Right atrium auricular region (tissue), 2 donors: Measurements from ENCODE around the gene SPATA2. TPM values are rescaled to one million over a fixed set of nuclear protein-coding genes. Genes with fewer than 3 reads are reported as not detected.

Source experiments
- DNase-seq: peaks from one replicate; pipeline ENCODE4 v3.0.0-alpha.2; 2019; ENCODE audit warnings: low spot score
- H3K27ac ChIP-seq, 2 donors: fragments of 200-600 bp; sonication (generic); 1 replicate in 1 of 2; 2 replicates in 1 of 2; pipeline ENCODE4 v1.5.1; 2016 to 2019
- H3K27me3 ChIP-seq, 2 donors: fragments of 200-600 bp; sonication (generic); one replicate each; pipeline versions ENCODE4 v1.5.1 to v1.6.0; 2017 to 2019
- H3K36me3 ChIP-seq: fragments of 200-600 bp; sonication (generic); one replicate; pipeline ENCODE4 v1.5.1; 2016
- H3K4me1 ChIP-seq, 2 donors: fragments of 200-600 bp; sonication (generic); one replicate each; pipeline versions ENCODE4 v1.5.1 to v1.6.0; 2017 to 2019
- H3K4me3 ChIP-seq, 2 donors: fragments of 200-600 bp; sonication (generic); 1 replicate in 1 of 2; 2 replicates in 1 of 2; pipeline ENCODE4 v1.5.1; 2017 to 2019; ENCODE audit warnings: mild to moderate bottlenecking in 1 of 2, moderate library complexity in 1 of 2
- H3K9me3 ChIP-seq, 2 donors: fragments of 200-600 bp; sonication (generic); one replicate each; pipeline ENCODE4 v1.5.1; 2019
- CTCF ChIP-seq, 2 donors: fragments of 200-600 bp; sonication (generic); IDR thresholded peaks; one replicate each; pipeline ENCODE4 v1.5.1; 2019; ENCODE audit warnings: antibody characterized with exemption in 2 of 2
- total RNA-seq, 2 donors: library from RNA; depleted of rRNA; stranded (reverse); fragments of >200 nt; gene quantifications; one replicate each; pipeline ENCODE4 v1.1.0, GENCODE V29; 2016

Gene SPATA2
- total RNA-seq, 2 donors from 2014 or later = 5.0 to 6.1 TPM

DNA sequence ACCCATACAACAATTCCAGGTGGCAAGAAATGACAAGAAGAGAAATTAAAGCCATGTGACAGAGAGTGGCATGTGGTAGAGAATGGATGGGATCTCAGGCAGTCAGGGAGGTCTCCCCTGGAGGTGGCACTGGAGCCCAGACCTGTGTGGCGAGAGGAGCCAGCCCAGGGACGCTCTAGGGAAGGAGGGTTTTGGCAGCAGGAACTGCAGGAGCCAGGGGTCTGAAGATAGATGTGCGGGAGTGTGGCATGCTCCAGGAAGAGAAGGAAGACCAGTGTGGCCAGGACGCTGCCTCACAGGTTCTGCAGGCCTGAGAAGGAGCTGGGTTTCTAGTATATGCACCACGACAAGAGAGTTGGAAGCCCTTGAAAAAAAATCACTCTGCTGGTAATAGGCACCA lies 45.1 kb downstream of the SPATA2 start:
- no peak for DNase-seq
- Histone ChIP-seq H3K9me3 (no peaks in the 10 kb centered on the region), H3K27me3 (no peaks in the 10 kb centered on the region), H3K27ac (no peak overlapping the region), H3K4me3 (no peak overlapping the region), H3K4me1 (no peaks in the 10 kb centered on the region), H3K36me3 (peaks cover 24% of the 10 kb centered on the region)
- no peak for TF ChIP-seq CTCF (IDR thresholded peaks at IDR 0.05)

DNA sequence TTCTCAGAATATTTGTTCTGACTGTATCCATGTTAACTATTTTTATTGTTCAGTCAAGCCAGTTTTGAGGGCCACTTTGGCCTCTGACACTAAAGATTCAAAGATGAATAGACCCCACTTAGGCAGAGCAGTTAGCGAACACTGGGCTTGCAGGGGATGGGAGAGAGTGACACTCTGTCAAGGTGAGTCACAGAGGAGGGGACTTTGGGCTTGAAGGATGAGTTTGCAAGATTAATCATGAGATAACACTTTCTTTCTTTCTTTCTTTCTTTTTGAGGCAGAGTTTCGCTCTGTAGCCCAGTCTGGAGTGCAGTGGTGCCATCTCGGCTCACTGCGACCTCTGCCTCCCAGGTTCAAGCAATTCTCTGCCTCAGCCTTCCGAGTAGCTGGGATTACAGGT lies 46.4 kb downstream of the SPATA2 start:
- H3K27me3 ChIP-seq = no peaks in the 10 kb centered on the region
- no peaks in the 10 kb centered on the region for H3K9me3 ChIP-seq
- no peak for TF ChIP-seq CTCF (IDR thresholded peaks at IDR 0.05)
- H3K4me3 ChIP-seq = no peak overlapping the region
- no peaks in the 10 kb centered on the region for H3K4me1 ChIP-seq
- no peak overlapping the region for H3K27ac ChIP-seq
- peaks cover 35% of the 10 kb centered on the region for H3K36me3 ChIP-seq
- DNase-seq = no peak

- Histone ChIP-seq H3K36me3 (peaks cover 35% of the 10 kb centered on the region), H3K27me3 (no peaks in the 10 kb centered on the region), H3K4me3 (no peak overlapping the region), H3K27ac (no peak overlapping the region), H3K9me3 (no peaks in the 10 kb centered on the region), H3K4me1 (no peaks in the 10 kb centered on the region)
- TF ChIP-seq CTCF (IDR thresholded peaks at IDR 0.05) = no peak
- DNase-seq = no peak
These were observed 46.8 kb downstream of the SPATA2 start for GRCh38 chr20:49868538-49868937.

- TF ChIP-seq CTCF (IDR thresholded peaks at IDR 0.05) = no peak
- Histone ChIP-seq H3K36me3 (peaks cover 35% of the 10 kb centered on the region), H3K27me3 (no peaks in the 10 kb centered on the region), H3K4me3 (no peak overlapping the region), H3K9me3 (no peaks in the 10 kb centered on the region), H3K4me1 (no peaks in the 10 kb centered on the region), H3K27ac (no peak overlapping the region)
- DNase-seq = no peak
These were observed 47.7 kb downstream of the SPATA2 start for GRCh38 chr20:49867453-49868215.

DNA sequence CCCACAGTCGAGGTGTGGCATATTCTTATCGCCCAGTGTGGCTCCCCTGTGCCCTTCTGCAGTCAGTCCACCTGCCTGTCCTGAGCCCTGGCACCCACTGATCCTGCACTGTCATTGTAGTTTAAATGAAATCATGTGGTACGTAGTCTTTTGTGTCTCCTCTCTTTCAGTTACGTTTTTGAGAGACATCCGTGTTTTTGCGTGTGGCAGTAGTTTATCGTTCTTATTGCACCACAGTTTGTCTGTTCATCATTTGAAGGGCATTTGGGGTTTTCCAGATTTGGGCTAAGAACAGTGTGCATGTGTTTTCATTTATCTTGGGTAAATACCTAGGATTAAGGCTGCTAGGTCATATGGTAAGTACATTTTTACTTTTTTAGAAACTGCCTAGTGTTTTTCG lies 49.3 kb downstream of the SPATA2 start:
- no peaks in the 10 kb centered on the region for H3K9me3 ChIP-seq
- H3K4me1 ChIP-seq = no peaks in the 10 kb centered on the region
- H3K36me3 ChIP-seq = peaks cover 38% of the 10 kb centered on the region
- H3K4me3 ChIP-seq = no peak overlapping the region
- H3K27ac ChIP-seq = no peak overlapping the region
- H3K27me3 ChIP-seq = no peaks in the 10 kb centered on the region
- no peak for DNase-seq
- TF ChIP-seq CTCF (IDR thresholded peaks at IDR 0.05) = no peak

GRCh38 chr20:49865559-49865958 lies 49.8 kb downstream of the SPATA2 start:
- no peak for DNase-seq
- no peak for TF ChIP-seq CTCF (IDR thresholded peaks at IDR 0.05)
- Histone ChIP-seq H3K27me3 (no peaks in the 10 kb centered on the region), H3K4me1 (no peaks in the 10 kb centered on the region), H3K9me3 (no peaks in the 10 kb centered on the region), H3K36me3 (peaks cover 38% of the 10 kb centered on the region), H3K27ac (no peak overlapping the region), H3K4me3 (no peak overlapping the region)
